Ramos (cell line): Measurements from ENCODE around the gene KRT86.
"Not testable (repeated sequence)": the region's sequence is repeated elsewhere in the genome, so short reads cannot be mapped to it uniquely, and the experiment has no call there.

ENCODE experiments used
- in situ Hi-C: fragments of 300-500 bp; cut with MboI; formaldehyde crosslinking; loops from one replicate; pipeline ENCODE4 v1.14.3; 2022; ENCODE audit warnings: low sequenced_read_pairs; ENCODE audit not compliant: unreplicated experiment

The KRT86 gene

DNA sequence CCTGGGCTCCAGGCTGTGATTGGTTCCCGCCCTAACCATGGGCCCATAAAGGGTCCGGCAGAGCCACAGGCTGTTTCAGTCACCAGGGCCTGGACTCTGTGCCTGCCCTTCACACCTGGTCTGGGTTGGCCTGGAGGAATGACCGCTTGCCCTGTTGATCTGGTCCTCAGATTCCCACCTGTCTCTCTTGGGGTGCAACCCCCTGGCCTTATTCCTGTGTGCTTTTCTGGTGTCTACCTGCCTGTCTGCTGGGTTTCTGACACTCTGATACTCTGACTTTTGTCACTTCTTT, 49.7 kb downstream of the KRT86 start:
- in situ Hi-C loops = no loop called here

GRCh38 chr12:52327052-52327829, 52.8 kb downstream of the KRT86 start:
- in situ Hi-C loops = no loop called here

DNA sequence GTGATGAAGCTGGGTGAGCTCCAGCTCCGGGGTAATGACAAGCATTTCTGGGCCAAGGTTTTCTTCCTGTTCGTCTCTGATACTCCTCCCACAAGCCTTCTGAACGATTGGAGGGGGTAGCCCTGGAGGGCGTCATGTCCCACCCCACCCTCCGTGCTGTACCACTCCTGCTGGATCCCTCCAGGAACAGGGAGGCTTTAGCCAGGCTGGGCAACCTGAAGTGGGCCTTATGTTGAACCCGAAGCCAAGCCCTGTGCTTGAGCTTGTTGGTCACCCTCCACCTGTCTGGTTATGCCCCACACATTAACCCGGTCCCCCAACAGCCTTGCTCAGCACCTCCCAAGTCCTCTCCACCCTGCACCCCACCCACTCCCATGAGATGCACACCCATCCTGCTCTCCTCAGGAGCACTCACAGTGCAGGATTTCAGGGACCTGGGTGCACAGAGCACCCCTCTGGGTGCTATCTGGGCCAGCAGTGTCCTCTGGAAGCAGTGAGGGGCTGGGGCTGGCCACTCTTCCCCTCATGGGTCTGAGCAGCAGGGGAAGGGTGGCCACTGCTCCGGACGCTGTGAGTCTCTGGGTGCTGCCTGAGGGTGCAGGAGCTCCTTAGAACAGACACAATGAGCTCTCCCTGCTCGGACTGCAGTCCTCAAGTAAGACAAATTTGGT, 53.5 kb downstream of the KRT86 start:
- in situ Hi-C loops = no loop called here

DNA sequence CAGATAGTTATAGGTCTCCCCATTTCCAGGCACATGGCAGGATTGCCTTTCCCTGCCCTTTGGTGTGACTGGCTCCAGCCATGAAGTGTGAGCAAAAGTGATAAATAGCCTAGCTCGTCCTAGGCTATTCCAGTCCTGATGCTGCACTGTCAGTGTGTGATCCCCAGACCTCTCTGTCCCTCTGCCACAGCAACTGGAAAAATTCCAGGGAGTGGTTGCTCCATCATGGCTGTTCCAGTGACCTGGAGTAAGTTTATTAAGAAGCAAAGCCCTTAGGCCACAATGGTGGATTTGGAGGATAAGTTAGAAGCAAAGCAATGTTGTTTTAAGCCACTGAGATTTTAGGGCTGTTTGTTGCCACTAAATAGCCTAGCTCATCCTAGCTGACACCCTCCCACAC, 56.6 kb downstream of the KRT86 start:
- in situ Hi-C loops = no loop called here

GRCh38 chr12:52331833-52332232, 57.4 kb downstream of the KRT86 start:
- in situ Hi-C loops = no loop called here

- in situ Hi-C loops = no loop called here
Measured at GRCh38 chr12:52332381-52332780, 57.9 kb downstream of the KRT86 start.

- in situ Hi-C loops = no loop called here
Measured at GRCh38 chr12:52333321-52333720, 58.9 kb downstream of the KRT86 start.

DNA sequence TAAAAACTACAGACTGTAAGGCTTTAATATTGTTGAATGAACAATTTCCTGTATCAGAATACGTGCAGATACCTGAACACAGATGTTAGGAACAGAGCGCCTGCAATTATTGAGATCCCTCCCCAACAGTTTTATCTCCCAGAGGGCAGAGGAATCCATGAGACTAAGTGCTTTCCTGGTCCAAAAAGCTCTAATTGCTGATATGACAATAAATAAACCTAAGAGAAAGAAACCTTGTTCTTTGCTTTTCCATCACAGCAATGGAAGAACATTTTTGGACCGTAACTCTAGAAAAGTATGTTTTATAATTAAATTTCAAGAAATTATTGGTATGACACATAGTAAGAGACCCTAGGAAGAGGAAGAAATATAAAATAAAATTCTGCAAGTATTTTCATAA, 59.7 kb downstream of the KRT86 start:
- in situ Hi-C loops = no loop called here

GRCh38 chr12:52335598-52336262, 61.3 kb downstream of the KRT86 start:
- in situ Hi-C loops = no loop called here

GRCh38 chr12:52336641-52337040, 62.2 kb downstream of the KRT86 start:
- in situ Hi-C loops = no loop called here

- in situ Hi-C loops = no loop called here
Measured at GRCh38 chr12:52337054-52337453, 62.6 kb downstream of the KRT86 start.

GRCh38 chr12:52338241-52338960, 64.0 kb downstream of the KRT86 start:
- in situ Hi-C loops = no loop called here

DNA sequence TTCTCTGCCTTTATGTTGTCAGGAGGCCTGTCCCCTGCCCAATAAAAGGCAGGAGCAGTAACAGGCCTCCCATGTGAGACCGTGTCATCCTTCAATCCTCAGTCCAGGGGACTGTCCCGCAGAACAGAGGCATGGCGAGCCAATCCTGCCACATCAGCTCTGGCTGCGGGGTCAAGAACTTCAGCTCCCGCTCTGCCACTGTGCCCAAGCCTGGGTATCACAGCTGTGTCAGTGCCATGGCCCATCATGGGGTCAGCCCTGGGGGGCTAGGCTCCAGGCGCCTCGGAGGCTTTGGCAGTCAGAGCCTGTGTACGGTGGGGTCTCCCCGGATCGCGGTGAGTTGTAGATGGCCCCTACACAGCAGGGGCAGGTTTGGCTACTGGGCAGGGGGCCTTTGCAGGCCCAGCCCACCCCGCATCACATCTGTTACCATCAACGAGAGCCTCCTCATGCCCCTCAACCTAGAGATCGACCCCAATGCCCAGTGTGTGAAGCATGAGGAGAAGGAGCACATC, 66.7 kb downstream of the KRT86 start:
- in situ Hi-C loops = no loop called here

GRCh38 chr12:52342781-52343490, 68.5 kb downstream of the KRT86 start:
- in situ Hi-C loops = no loop called here

DNA sequence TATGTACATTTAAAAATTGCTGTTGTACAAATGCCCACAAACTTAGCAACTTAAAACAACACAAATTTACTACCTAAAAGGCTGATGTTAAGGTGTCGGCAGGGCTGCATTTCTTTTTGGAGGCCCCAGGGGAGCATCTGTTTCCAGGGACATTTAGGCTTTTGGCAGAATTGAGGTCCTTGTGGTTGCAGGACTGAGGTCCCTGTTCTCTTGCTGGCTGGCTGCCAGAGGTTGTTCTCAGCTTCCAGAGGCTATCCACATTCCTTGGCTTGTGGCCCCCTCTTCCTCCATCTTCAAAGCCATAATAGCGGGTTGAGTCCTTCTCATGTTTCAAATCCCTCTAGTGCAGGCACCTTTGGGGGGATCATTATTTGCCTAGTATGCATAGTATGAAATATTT, 69.1 kb downstream of the KRT86 start:
- in situ Hi-C loops = no loop called here

- in situ Hi-C loops = no loop called here
Measured at GRCh38 chr12:52344111-52344510, 69.7 kb downstream of the KRT86 start.

GRCh38 chr12:52345041-52345440, 70.6 kb downstream of the KRT86 start:
- in situ Hi-C loops = not testable (repeated sequence)

GRCh38 chr12:52346593-52346992, 72.1 kb downstream of the KRT86 start:
- in situ Hi-C loops = no loop called here

DNA sequence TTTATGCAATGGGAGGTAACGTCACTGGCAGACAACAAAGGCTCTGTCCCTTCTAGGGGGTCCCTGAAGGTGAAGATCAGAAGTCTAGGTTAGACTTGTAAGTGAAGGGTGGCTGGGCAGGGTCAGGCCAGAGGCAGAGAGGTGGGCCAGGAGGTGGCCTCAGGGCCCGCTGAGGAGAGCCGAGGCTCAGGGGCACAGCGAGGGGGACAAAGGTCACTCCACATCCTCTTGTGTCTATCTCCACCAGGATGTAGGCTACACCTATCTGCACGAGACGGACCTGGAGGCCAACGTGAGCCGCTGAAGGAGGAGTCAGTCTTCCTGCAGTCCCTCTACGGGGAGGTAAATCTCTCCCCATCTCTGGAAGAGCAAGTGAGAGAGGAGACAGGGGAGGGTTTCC, 72.6 kb downstream of the KRT86 start:
- in situ Hi-C loops = no loop called here
